Liver (tissue), 9 donors: Measurements from ENCODE around the gene ARHGEF19. TPM values are rescaled to one million over a fixed set of nuclear protein-coding genes. Genes with fewer than 3 reads are reported as not detected.

Experiments
- DNase-seq: peaks from one replicate; pipeline ENCODE4 v3.0.0-alpha.2; 2017; ENCODE audit warnings: low spot score
- H3K27ac ChIP-seq, 2 donors: one replicate each; pipeline ENCODE4 v1.7.0; 2013; ENCODE audit warnings: inconsistent platforms in 2 of 2, low read length in 2 of 2, control low read depth in 1 of 2, low read depth in 1 of 2, mild to moderate bottlenecking in 1 of 2
- H3K27me3 ChIP-seq, 4 donors: one replicate each; pipeline versions ENCODE4 v1.6.1 to v1.7.0; 2013; ENCODE audit warnings: low read length in 3 of 4, inconsistent platforms in 1 of 4, mild to moderate bottlenecking in 1 of 4, moderate library complexity in 1 of 4; ENCODE audit not compliant: control insufficient read depth in 4 of 4, insufficient read depth in 4 of 4
- H3K36me3 ChIP-seq, 4 donors: one replicate each; pipeline versions ENCODE4 v1.6.1 to v1.7.0; 2013; ENCODE audit warnings: low read length in 3 of 4, mild to moderate bottlenecking in 3 of 4, low read depth in 1 of 4, moderate library complexity in 1 of 4; ENCODE audit not compliant: control insufficient read depth in 4 of 4, insufficient read depth in 3 of 4
- H3K4me1 ChIP-seq, 4 donors: one replicate each; pipeline versions ENCODE4 v1.6.1 to v1.7.0; 2013; ENCODE audit warnings: low read length in 3 of 4, mild to moderate bottlenecking in 3 of 4, moderate library complexity in 1 of 4; ENCODE audit not compliant: control insufficient read depth in 4 of 4, insufficient read depth in 4 of 4
- H3K4me3 ChIP-seq, 3 donors: one replicate each; pipeline versions ENCODE4 v1.6.1 to v1.7.0; 2013; ENCODE audit warnings: low read length in 3 of 3, control low read depth in 1 of 3, low read depth in 1 of 3, mild to moderate bottlenecking in 1 of 3
- H3K9ac ChIP-seq, 2 donors: one replicate each; pipeline ENCODE4 v1.7.0; 2013; ENCODE audit warnings: low read length in 2 of 2, mild to moderate bottlenecking in 2 of 2, moderate library complexity in 2 of 2, control low read depth in 1 of 2, low read depth in 1 of 2
- H3K9me3 ChIP-seq, 4 donors: one replicate each; pipeline versions ENCODE4 v1.6.1 to v1.7.0; 2013; ENCODE audit warnings: low read length in 3 of 4; ENCODE audit not compliant: control insufficient read depth in 4 of 4
- ATF3 ChIP-seq: IDR thresholded peaks from 2 replicates; pipeline ENCODE4 v1.6.1; 2016; ENCODE audit warnings: antibody characterized with exemption
- EGR1 ChIP-seq, 2 donors: IDR thresholded peaks; 2 replicates each; pipeline ENCODE4 v1.6.1; 2016 to 2018; ENCODE audit warnings: antibody characterized with exemption in 2 of 2, low read depth in 2 of 2
- FOXA1 ChIP-seq: IDR thresholded peaks from 2 replicates; pipeline ENCODE4 v1.6.1; 2016; ENCODE audit warnings: antibody characterized with exemption
- FOXA2 ChIP-seq: IDR thresholded peaks from 2 replicates; pipeline ENCODE4 v1.6.1; 2016; ENCODE audit warnings: antibody characterized with exemption
- GABPA ChIP-seq, 2 donors: IDR thresholded peaks in 1 of 2; conservative IDR thresholded peaks in 1 of 2; 2 replicates each; pipeline ENCODE4 v1.6.1; 2016; ENCODE audit warnings: antibody characterized with exemption in 2 of 2, mild to moderate bottlenecking in 1 of 2, moderate library complexity in 1 of 2
- HNF4A ChIP-seq, 2 donors: conservative IDR thresholded peaks; 2 replicates each; pipeline ENCODE4 v1.6.1; 2016; ENCODE audit warnings: antibody characterized with exemption in 2 of 2, mild to moderate bottlenecking in 2 of 2
- HNF4G ChIP-seq: IDR thresholded peaks from 2 replicates; pipeline ENCODE4 v1.6.1; 2016; ENCODE audit warnings: antibody characterized with exemption
- JUND ChIP-seq, 2 donors: IDR thresholded peaks; 2 replicates each; pipeline ENCODE4 v1.6.1; 2016; ENCODE audit warnings: antibody characterized with exemption in 2 of 2
- NR2F2 ChIP-seq: IDR thresholded peaks from 2 replicates; pipeline ENCODE4 v1.6.1; 2016; ENCODE audit warnings: antibody characterized with exemption
- RAD21 ChIP-seq, 2 donors: IDR thresholded peaks; 2 replicates each; pipeline ENCODE4 v1.6.1; 2016; ENCODE audit warnings: antibody characterized with exemption in 2 of 2, mild to moderate bottlenecking in 2 of 2
- REST ChIP-seq: IDR thresholded peaks from 2 replicates; pipeline ENCODE4 v1.6.1; 2016; ENCODE audit warnings: antibody characterized with exemption, mild to moderate bottlenecking
- RXRA ChIP-seq, 2 donors: IDR thresholded peaks; 2 replicates each; pipeline ENCODE4 v1.6.1; 2017 to 2018; ENCODE audit warnings: antibody characterized with exemption in 2 of 2, mild to moderate bottlenecking in 1 of 2
- SP1 ChIP-seq: IDR thresholded peaks from 2 replicates; pipeline ENCODE4 v1.6.1; 2018; ENCODE audit warnings: antibody characterized with exemption, mild to moderate bottlenecking
- TAF1 ChIP-seq: conservative IDR thresholded peaks from 2 replicates; pipeline ENCODE4 v1.6.1; 2016; ENCODE audit warnings: antibody characterized with exemption, mild to moderate bottlenecking
- YY1 ChIP-seq: IDR thresholded peaks from 2 replicates; pipeline ENCODE4 v1.6.1; 2016; ENCODE audit warnings: antibody characterized with exemption, mild to moderate bottlenecking
- ZBTB33 ChIP-seq: IDR thresholded peaks from 2 replicates; pipeline ENCODE4 v1.6.1; 2016; ENCODE audit warnings: antibody characterized with exemption
- WGBS: extraction: QIAGEN DNeasy Blood & Tissue Kit; methylation state at CpG from one replicate; pipeline ENCODE4 v1.1.7; 2013; 5-methylcytosine and 5-hydroxymethylcytosine counted together
- polyA plus RNA-seq, 2 donors: library from polyadenylated mRNA; stranded (reverse) in 1 of 2; unstranded in 1 of 2; fragments of 200-250 nt in 1 of 2; fragments of >200 nt in 1 of 2; fragmentation: Nextera tagmentation in 1 of 2; extraction: Ambion mirVana in 1 of 2; gene quantifications; one replicate each; pipeline versions ENCODE4 v1.2.1 to v1.2.3, GENCODE V29; 2013 to 2015
- total RNA-seq, 2 donors: library from RNA; depleted of rRNA; stranded (reverse); fragments of >200 nt; gene quantifications; one replicate each; pipeline ENCODE4 v1.2.3, GENCODE V29; 2014
- TF ChIP-seq, protein P1 (sequence below): IDR thresholded peaks from 2 replicates; pipeline ENCODE4 v1.6.1; 2016; ENCODE audit warnings: antibody characterized with exemption
- TF ChIP-seq, protein P2 (sequence below): fragments of 150-350 bp; IDR thresholded peaks from 2 replicates; pipeline ENCODE4 v1.5.1; 2017; ENCODE audit warnings: improper control_type of control experiment, low read depth, low read length; ENCODE audit not compliant: missing input control
- donor health status: healthy.
- donor health status: healthy.
- donor health status: healthy.
- donor health status: healthy.
- donor health status: healthy.

The ARHGEF19 gene
- total and polyA plus RNA-seq, 4 donors, result 0.79 to 3.2 (median 2.5) TPM

DNA sequence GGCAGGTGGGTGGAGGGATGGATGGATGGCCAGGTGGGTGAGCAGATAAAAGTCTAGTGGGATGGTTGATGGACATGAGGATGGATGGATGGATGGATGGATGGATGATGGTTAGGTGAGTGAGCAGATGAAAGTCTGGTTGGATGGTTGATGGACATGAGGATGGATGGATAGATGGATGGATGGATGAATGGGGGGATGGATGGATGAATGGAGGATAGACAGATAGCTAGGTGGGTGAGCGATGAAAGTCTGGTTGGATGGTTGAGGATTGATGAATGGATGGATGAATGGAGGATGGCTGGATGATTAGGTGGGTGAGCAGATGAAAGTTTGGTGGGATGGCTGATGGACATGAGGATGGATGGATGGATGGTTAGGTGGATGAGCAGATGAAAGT, 9.0 kb upstream of the ARHGEF19 start:
- no peak overlapping the region for H3K4me3 ChIP-seq
- no peaks in the 10 kb centered on the region for H3K36me3 ChIP-seq
- H3K27ac ChIP-seq, result no peak overlapping the region
- TF ChIP-seq JUND (IDR thresholded peaks at IDR 0.05) (no peak), NR2F2 (no peak), GABPA (IDR thresholded peaks at IDR 0.05 in 1 of 2, conservative IDR thresholded peaks at IDR 0.05 in 1 of 2) (no peak), ZBTB33 (no peak), REST (no peak), EGR1 (IDR thresholded peaks at IDR 0.05; ENCODE audit: low read depth in 2 of 2) (no peak), HNF4G (no peak)
- no peak for DNase-seq
- peaks cover 4 to 19% (median 11%) of the 10 kb centered on the region in 4 donors for H3K4me1 ChIP-seq
- H3K27me3 ChIP-seq, result no peaks in the 10 kb centered on the region
- no peaks in the 10 kb centered on the region for H3K9me3 ChIP-seq
- WGBS, result 100% methylated on average over 1 of the region's 1 CpG
- H3K9ac ChIP-seq, result no peak overlapping the region

DNA sequence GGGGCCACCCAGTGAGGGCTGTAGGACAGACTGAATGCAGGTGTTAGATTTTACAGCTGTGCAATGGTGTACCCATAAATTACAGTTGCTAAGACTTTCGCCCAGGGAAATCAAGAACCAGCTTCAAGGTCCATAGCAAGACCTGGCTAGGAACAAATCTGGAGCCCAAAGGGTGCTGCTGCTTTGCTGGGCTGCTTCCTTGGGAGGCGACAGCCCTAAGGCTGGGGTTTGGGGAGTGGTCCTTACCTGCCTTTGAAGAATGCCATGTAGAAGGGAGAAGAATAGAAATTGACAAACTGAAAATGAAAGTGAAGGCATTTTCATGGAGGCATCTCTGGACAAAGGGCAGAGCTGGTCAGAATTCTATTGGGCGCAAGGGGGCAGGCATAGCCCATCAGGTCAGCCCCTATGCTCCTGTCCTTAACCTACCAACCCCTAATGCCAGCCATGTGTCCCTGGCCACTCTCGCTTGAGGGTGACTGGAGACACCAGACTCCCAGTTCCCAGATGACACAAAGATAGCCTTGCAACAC, 7.6 kb upstream of the ARHGEF19 start:
- TF ChIP-seq, protein P1, sequence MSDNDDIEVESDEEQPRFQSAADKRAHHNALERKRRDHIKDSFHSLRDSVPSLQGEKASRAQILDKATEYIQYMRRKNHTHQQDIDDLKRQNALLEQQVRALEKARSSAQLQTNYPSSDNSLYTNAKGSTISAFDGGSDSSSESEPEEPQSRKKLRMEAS, result no peak
- TF ChIP-seq NR2F2 (no peak), HNF4G (no peak), TAF1 (no peak), SP1 (no peak), ATF3 (no peak), YY1 (peak; percentile 23), GABPA (IDR thresholded peaks at IDR 0.05 in 1 of 2, conservative IDR thresholded peaks at IDR 0.05 in 1 of 2) (no peak), REST (no peak), FOXA1 (no peak), HNF4A (conservative IDR thresholded peaks at IDR 0.05) (peak; percentile 8 to 16), FOXA2 (no peak), JUND (IDR thresholded peaks at IDR 0.05) (no peak), RXRA (IDR thresholded peaks at IDR 0.05) (no peak), ZBTB33 (no peak), RAD21 (IDR thresholded peaks at IDR 0.05) (peak; percentile 32 to 35), EGR1 (IDR thresholded peaks at IDR 0.05; ENCODE audit: low read depth in 2 of 2) (no peak)
- TF ChIP-seq, protein P2, sequence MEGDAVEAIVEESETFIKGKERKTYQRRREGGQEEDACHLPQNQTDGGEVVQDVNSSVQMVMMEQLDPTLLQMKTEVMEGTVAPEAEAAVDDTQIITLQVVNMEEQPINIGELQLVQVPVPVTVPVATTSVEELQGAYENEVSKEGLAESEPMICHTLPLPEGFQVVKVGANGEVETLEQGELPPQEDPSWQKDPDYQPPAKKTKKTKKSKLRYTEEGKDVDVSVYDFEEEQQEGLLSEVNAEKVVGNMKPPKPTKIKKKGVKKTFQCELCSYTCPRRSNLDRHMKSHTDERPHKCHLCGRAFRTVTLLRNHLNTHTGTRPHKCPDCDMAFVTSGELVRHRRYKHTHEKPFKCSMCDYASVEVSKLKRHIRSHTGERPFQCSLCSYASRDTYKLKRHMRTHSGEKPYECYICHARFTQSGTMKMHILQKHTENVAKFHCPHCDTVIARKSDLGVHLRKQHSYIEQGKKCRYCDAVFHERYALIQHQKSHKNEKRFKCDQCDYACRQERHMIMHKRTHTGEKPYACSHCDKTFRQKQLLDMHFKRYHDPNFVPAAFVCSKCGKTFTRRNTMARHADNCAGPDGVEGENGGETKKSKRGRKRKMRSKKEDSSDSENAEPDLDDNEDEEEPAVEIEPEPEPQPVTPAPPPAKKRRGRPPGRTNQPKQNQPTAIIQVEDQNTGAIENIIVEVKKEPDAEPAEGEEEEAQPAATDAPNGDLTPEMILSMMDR, result peak; percentile 4
- Histone ChIP-seq H3K9ac (no peak overlapping the region), H3K9me3 (no peaks in the 10 kb centered on the region), H3K4me1 (peaks cover 3 to 18% (median 10%) of the 10 kb centered on the region in 4 donors), H3K27ac (no peak overlapping the region), H3K36me3 (no peaks in the 10 kb centered on the region), H3K27me3 (no peaks in the 10 kb centered on the region), H3K4me3 (no peak overlapping the region)
- DNase-seq, result no peak
- 77% methylated on average over 4 of the region's 4 CpGs for WGBS
